H1 (cell line): Measurements from ENCODE around the gene VWA7. TPM values are rescaled to one million over a fixed set of nuclear protein-coding genes. Genes with fewer than 3 reads are reported as not detected.

ENCODE experiments used
- CHD1 ChIP-seq: IDR thresholded peaks from 2 replicates; pipeline ENCODE4 v1.6.1; 2012; ENCODE audit warnings: low read depth, low read length, improper control_type of control experiment
- CHD2 ChIP-seq: IDR thresholded peaks from 2 replicates; pipeline ENCODE4 v1.6.1; 2012; ENCODE audit warnings: low read length, improper control_type of control experiment
- CREB1 ChIP-seq: IDR thresholded peaks from 2 replicates; pipeline ENCODE4 v1.6.1; 2012; ENCODE audit warnings: inconsistent platforms
- FOSL1 ChIP-seq: IDR thresholded peaks from 2 replicates; pipeline ENCODE4 v1.6.1; 2011; ENCODE audit warnings: mild to moderate bottlenecking, low read depth, low read length, moderate library complexity; ENCODE audit not compliant: insufficient read depth
- JUND ChIP-seq: IDR thresholded peaks from 2 replicates; pipeline ENCODE4 v1.6.1; 2011; ENCODE audit warnings: mild to moderate bottlenecking, improper control_type of control experiment, low read length
- KDM1A ChIP-seq: fragments of 200-600, 300-600 bp; sonication (generic); IDR thresholded peaks from 2 replicates; pipeline ENCODE4 v1.7.1; 2016; ENCODE audit warnings: mild to moderate bottlenecking, low read length, borderline replicate concordance
- KDM5A ChIP-seq: fragments of 200-600 bp; IDR thresholded peaks from 2 replicates; pipeline ENCODE4 v1.7.1; 2012; ENCODE audit warnings: mild to moderate bottlenecking, low read length, inconsistent platforms, mixed read lengths
- MAFK ChIP-seq: IDR thresholded peaks from 2 replicates; pipeline ENCODE4 v1.6.1; 2012; ENCODE audit warnings: low read depth, mild to moderate bottlenecking, improper control_type of control experiment, low read length
- POLR2AphosphoS5 ChIP-seq: IDR thresholded peaks from 2 replicates; pipeline ENCODE4 v1.6.1; 2011; ENCODE audit warnings: low read depth, low read length
- POU5F1 ChIP-seq: IDR thresholded peaks from 2 replicates; pipeline ENCODE4 v1.6.1; 2011; ENCODE audit warnings: low read depth, mild to moderate bottlenecking, low read length, moderate library complexity
- RBBP5 ChIP-seq: IDR thresholded peaks from 2 replicates; pipeline ENCODE4 v1.7.1; 2012; ENCODE audit warnings: low read depth, mild to moderate bottlenecking, inconsistent platforms, low read length, moderate library complexity, borderline replicate concordance
- SAP30 ChIP-seq: fragments of 300-600 bp; sonication (generic); IDR thresholded peaks from 2 replicates; pipeline ENCODE4 v1.7.1; 2012; ENCODE audit warnings: low read length, moderate library complexity, mild to moderate bottlenecking, inconsistent platforms; ENCODE audit not compliant: insufficient read depth, insufficient replicate concordance
- SIN3A ChIP-seq, 2 experiments: IDR thresholded peaks in 1 of 2; conservative IDR thresholded peaks in 1 of 2; 2 replicates each; pipeline ENCODE4 v1.6.1; 2011 to 2012; ENCODE audit warnings: low read length in 2 of 2, improper control_type of control experiment in 1 of 2, low read depth in 1 of 2, mild to moderate bottlenecking in 1 of 2
- SIRT6 ChIP-seq: IDR thresholded peaks from one replicate; pipeline ENCODE4 v1.7.1; 2012; ENCODE audit warnings: low read length, inconsistent platforms
- SUZ12 ChIP-seq: fragments of 200-600 bp; sonication (generic); IDR thresholded peaks from 2 replicates; pipeline ENCODE4 v1.6.1; 2012; ENCODE audit warnings: mild to moderate bottlenecking, inconsistent platforms, low read length, moderate library complexity, mixed read lengths
- TAF7 ChIP-seq: optimal IDR thresholded peaks from 2 replicates; pipeline ENCODE3; 2011; ENCODE audit warnings: low read depth, mild to moderate bottlenecking, inconsistent platforms, low read length, moderate library complexity, borderline replicate concordance
- TBP ChIP-seq: IDR thresholded peaks from 2 replicates; pipeline ENCODE4 v1.6.1; 2011; ENCODE audit warnings: low read depth, low read length, improper control_type of control experiment
- YY1 ChIP-seq: IDR thresholded peaks from 2 replicates; pipeline ENCODE4 v1.6.1; 2011; ENCODE audit warnings: low read depth, mild to moderate bottlenecking, low read length
- polyA plus RNA-seq, 7 experiments: library from polyadenylated mRNA; depleted of rRNA in 3 of 7; stranded (reverse) in 5 of 7; unstranded in 2 of 7; fragments of >200 nt in 5 of 7; fragments of 200-250 nt in 2 of 7; gene quantifications; 1 replicate in 5 of 7; 2 replicates in 1 of 7; 4 replicates in 1 of 7; pipeline versions ENCODE4 v1.2.1 to v1.2.3, GENCODE V29; 2011 to 2013; ENCODE audit warnings: missing spikeins in 2 of 7, mixed read lengths in 2 of 7
- total RNA-seq: library from RNA; stranded (reverse); fragmentation: NEBNext Ultra II Directional; extraction: Animal tissue kit (Norgen Biotek cat#: 25700); gene quantifications from 2 replicates; pipeline ENCODE4 v1.2.1, GENCODE V29; 2021
- TF ChIP-seq, protein P1 (sequence below): IDR thresholded peaks from 2 replicates; pipeline ENCODE4 v1.6.1; 2011; ENCODE audit warnings: low read depth, mild to moderate bottlenecking, low read length; ENCODE audit not compliant: insufficient read depth
- TF ChIP-seq, protein P2 (sequence below): IDR thresholded peaks from 2 replicates; pipeline ENCODE4 v1.6.1; 2012; ENCODE audit warnings: low read length, inconsistent platforms
- TF ChIP-seq, protein P3 (sequence below): IDR thresholded peaks from 2 replicates; pipeline ENCODE4 v1.6.1; 2011; ENCODE audit warnings: low read length, improper control_type of control experiment
- TF ChIP-seq, protein P4 (sequence below): IDR thresholded peaks from 2 replicates; pipeline ENCODE4 v1.6.1; 2012; ENCODE audit warnings: inconsistent platforms

Gene VWA7
- total and polyA plus RNA-seq, 2 of the 8 experiments (the other 6 are each of a cell fraction or from before 2014, with no cell fraction given), result 0.82 to 2.1 TPM

DNA sequence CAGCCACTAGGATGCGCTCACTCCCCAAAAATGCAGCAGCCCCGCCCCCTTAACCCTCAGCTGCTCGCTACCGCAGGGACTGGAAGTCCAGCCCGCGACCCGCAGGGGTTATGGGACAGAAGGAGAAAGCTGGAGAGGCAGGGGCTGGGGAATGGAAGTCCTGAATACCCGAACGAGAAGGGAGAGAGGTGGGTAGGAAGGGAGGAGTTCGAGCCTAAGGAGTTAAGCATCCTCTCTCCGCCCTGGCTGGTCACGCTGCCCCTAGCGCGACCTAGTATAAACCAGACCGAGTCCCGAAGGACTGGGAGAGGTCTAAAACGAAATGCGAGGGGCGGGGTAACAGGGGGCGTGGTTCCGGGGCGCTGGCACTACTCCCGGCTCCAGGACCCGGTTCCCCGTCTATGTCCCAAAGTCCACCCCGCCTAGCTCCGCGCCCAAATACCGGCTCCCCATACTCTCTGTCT lies 47.6 kb downstream of the VWA7 start (continued):
- no peak; the same call in none of the 2 replicates for TF ChIP-seq POLR2AphosphoS5
- TF ChIP-seq CHD1, result no peak
- TF ChIP-seq, protein P1, sequence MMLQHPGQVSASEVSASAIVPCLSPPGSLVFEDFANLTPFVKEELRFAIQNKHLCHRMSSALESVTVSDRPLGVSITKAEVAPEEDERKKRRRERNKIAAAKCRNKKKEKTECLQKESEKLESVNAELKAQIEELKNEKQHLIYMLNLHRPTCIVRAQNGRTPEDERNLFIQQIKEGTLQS, result no peak
- TF ChIP-seq FOSL1, result no peak
- TF ChIP-seq, protein P2, sequence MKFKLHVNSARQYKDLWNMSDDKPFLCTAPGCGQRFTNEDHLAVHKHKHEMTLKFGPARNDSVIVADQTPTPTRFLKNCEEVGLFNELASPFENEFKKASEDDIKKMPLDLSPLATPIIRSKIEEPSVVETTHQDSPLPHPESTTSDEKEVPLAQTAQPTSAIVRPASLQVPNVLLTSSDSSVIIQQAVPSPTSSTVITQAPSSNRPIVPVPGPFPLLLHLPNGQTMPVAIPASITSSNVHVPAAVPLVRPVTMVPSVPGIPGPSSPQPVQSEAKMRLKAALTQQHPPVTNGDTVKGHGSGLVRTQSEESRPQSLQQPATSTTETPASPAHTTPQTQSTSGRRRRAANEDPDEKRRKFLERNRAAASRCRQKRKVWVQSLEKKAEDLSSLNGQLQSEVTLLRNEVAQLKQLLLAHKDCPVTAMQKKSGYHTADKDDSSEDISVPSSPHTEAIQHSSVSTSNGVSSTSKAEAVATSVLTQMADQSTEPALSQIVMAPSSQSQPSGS, result no peak
- peak; percentile 37 for TF ChIP-seq TAF7
- no peak for TF ChIP-seq SIRT6
- TF ChIP-seq SIN3A (conservative IDR thresholded peaks at IDR 0.05 in 1 of 2, IDR thresholded peaks at IDR 0.05 in 1 of 2; ENCODE audit: low read depth in 1 of 2, low read length in 2 of 2), result peak; percentile 87 to 96; a peak in 3 of 4 replicates
- TF ChIP-seq RBBP5, result 0 out of 2 replicates have a peak, but pooled peaks have one; percentile 5
- TF ChIP-seq, protein P3, sequence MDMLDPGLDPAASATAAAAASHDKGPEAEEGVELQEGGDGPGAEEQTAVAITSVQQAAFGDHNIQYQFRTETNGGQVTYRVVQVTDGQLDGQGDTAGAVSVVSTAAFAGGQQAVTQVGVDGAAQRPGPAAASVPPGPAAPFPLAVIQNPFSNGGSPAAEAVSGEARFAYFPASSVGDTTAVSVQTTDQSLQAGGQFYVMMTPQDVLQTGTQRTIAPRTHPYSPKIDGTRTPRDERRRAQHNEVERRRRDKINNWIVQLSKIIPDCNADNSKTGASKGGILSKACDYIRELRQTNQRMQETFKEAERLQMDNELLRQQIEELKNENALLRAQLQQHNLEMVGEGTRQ, result no peak
- TF ChIP-seq KDM5A, result no peak; the same call in 1 of the 2 replicates
- TF ChIP-seq YY1, result 0 out of 2 replicates have a peak, but pooled peaks have one; percentile 39
- TF ChIP-seq CHD2, result no peak
- TF ChIP-seq CREB1, result peak; percentile 32; the same call in 1 of the 2 replicates
- TF ChIP-seq JUND, result peak; percentile 77; the same call in 1 of the 2 replicates
- no peak for TF ChIP-seq POU5F1
- TF ChIP-seq, protein P4, sequence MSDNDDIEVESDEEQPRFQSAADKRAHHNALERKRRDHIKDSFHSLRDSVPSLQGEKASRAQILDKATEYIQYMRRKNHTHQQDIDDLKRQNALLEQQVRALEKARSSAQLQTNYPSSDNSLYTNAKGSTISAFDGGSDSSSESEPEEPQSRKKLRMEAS, result no peak; the same call in 1 of the 2 replicates
- TF ChIP-seq MAFK, result no peak
- no peak for TF ChIP-seq SUZ12
- no peak for TF ChIP-seq KDM1A
- TF ChIP-seq TBP, result peak; percentile 51; the same call in 1 of the 2 replicates
- peak; percentile 84 for TF ChIP-seq SAP30
